ENCODE results near the gene MRPL52.

GRCh38 chr14:22846811-22847307 is 17.2 kb downstream of the MRPL52 start:
- no peak for TF ChIP-seq EP300 (IDR thresholded peaks at IDR 0.05)
- TF ChIP-seq POLR2A (IDR thresholded peaks at IDR 0.05): no peak

Measured in suprapubic skin (tissue), 2 donors.